HEK293 (cell line): ENCODE measurements around the gene ATP6V1B1.

Experiments used
- CTCF ChIA-PET: fragments of 350-600 bp; formaldehyde crosslinking; extraction: SDS; loops from one replicate; lab custom pipeline; 2021; ENCODE audit warnings: antibody characterized with exemption; lab: Yijun Ruan, JAX
- POLR2A ChIA-PET: fragments of 300-600 bp; formaldehyde crosslinking; extraction: SDS; loops from one replicate; lab custom pipeline; 2020; ENCODE audit warnings: antibody characterized with exemption, inconsistent platforms; lab: Yijun Ruan, JAX
- H3K27ac ChIP-seq: fragments of 200-500 bp; sonication (Bioruptor generic); 2 replicates; pipeline ENCODE4 v1.5.1; 2014; ENCODE audit warnings: low read depth, low read length, control low read depth, inconsistent platforms; ENCODE audit errors: extremely low read depth
- H3K36me3 ChIP-seq, 2 experiments: fragments of 200-500 bp in 1 of 2; sonication (Bioruptor generic) in 1 of 2; 1 replicate in 1 of 2; 2 replicates in 1 of 2; pipeline ENCODE4 v1.5.1; 2014 to 2017; ENCODE audit warnings: inconsistent platforms in 2 of 2, low read length in 2 of 2; ENCODE audit not compliant: control insufficient read depth in 2 of 2, insufficient read depth in 1 of 2
- H3K4me1 ChIP-seq: fragments of 200-500 bp; sonication (Bioruptor generic); 2 replicates; pipeline ENCODE4 v1.5.1; 2014; ENCODE audit warnings: mild to moderate bottlenecking, low read length, inconsistent platforms; ENCODE audit not compliant: control insufficient read depth, insufficient read depth
- H3K4me3 ChIP-seq: 2 replicates; pipeline ENCODE4 v1.5.1; 2011; ENCODE audit warnings: low read depth, mild to moderate bottlenecking, control low read depth, low read length, moderate library complexity
- H3K9me3 ChIP-seq: fragments of 200-500 bp; sonication (Bioruptor generic); 2 replicates; pipeline ENCODE4 v1.5.1; 2014; ENCODE audit warnings: low read depth, low read length, inconsistent platforms; ENCODE audit not compliant: control insufficient read depth, insufficient read depth
- EGR2 ChIP-seq: fragments of 450-650 bp; formaldehyde crosslinking; IDR thresholded peaks from 2 replicates; pipeline ENCODE4 v1.5.1; 2016; ENCODE audit warnings: low read depth, missing biosample characterization, missing genetic modification characterization
- GLI4 ChIP-seq: fragments of 450-650 bp; formaldehyde crosslinking; IDR thresholded peaks from 2 replicates; pipeline ENCODE4 v1.5.1; 2016; ENCODE audit warnings: missing biosample characterization, missing genetic modification characterization
- GLIS1 ChIP-seq: fragments of 450-650 bp; formaldehyde crosslinking; IDR thresholded peaks from 2 replicates; pipeline ENCODE4 v1.5.1; 2016; ENCODE audit warnings: missing biosample characterization, missing genetic modification characterization
- GLIS2 ChIP-seq: fragments of 450-650 bp; formaldehyde crosslinking; IDR thresholded peaks from 2 replicates; pipeline ENCODE4 v1.5.1; 2016; ENCODE audit warnings: missing biosample characterization, missing genetic modification characterization
- KLF16 ChIP-seq: fragments of 450-650 bp; formaldehyde crosslinking; IDR thresholded peaks from 2 replicates; pipeline ENCODE4 v1.5.1; 2017; ENCODE audit warnings: missing biosample characterization, missing genetic modification characterization
- PRDM1 ChIP-seq: fragments of 450-650 bp; formaldehyde crosslinking; IDR thresholded peaks from 2 replicates; pipeline ENCODE4; 2016; ENCODE audit warnings: missing biosample characterization, missing genetic modification characterization
- SCRT2 ChIP-seq: fragments of 450-650 bp; formaldehyde crosslinking; IDR thresholded peaks from 2 replicates; pipeline ENCODE4 v1.5.1; 2016; ENCODE audit warnings: missing biosample characterization, missing genetic modification characterization
- TCF7L2 ChIP-seq: IDR thresholded peaks from 2 replicates; pipeline ENCODE4 v1.6.1; 2011; ENCODE audit warnings: low read depth, mild to moderate bottlenecking, inconsistent platforms, low read length, moderate library complexity, borderline replicate concordance
- ZFP37 ChIP-seq: fragments of 450-650 bp; formaldehyde crosslinking; IDR thresholded peaks from 2 replicates; pipeline ENCODE4 v1.5.1; 2016; ENCODE audit warnings: missing biosample characterization, missing genetic modification characterization
- ZNF112 ChIP-seq: fragments of 450-650 bp; formaldehyde crosslinking; IDR thresholded peaks from 2 replicates; pipeline ENCODE4 v1.5.0; 2017; ENCODE audit warnings: missing biosample characterization, missing genetic modification characterization
- ZNF138 ChIP-seq: fragments of 450-650 bp; formaldehyde crosslinking; IDR thresholded peaks from 2 replicates; pipeline ENCODE4 v1.5.1; 2016; ENCODE audit warnings: missing biosample characterization, missing genetic modification characterization, borderline replicate concordance
- ZNF175 ChIP-seq: fragments of 450-650 bp; formaldehyde crosslinking; IDR thresholded peaks from 2 replicates; pipeline ENCODE4 v1.5.1; 2016; ENCODE audit warnings: missing biosample characterization, missing genetic modification characterization
- ZNF223 ChIP-seq: fragments of 450-650 bp; formaldehyde crosslinking; IDR thresholded peaks from 2 replicates; pipeline ENCODE4 v1.5.1; 2016; ENCODE audit warnings: missing biosample characterization, missing genetic modification characterization
- ZNF23 ChIP-seq: fragments of 450-650 bp; formaldehyde crosslinking; IDR thresholded peaks from 2 replicates; pipeline ENCODE4 v1.5.1; 2016; ENCODE audit warnings: missing biosample characterization, missing genetic modification characterization, borderline replicate concordance
- ZNF239 ChIP-seq: fragments of 450-650 bp; formaldehyde crosslinking; IDR thresholded peaks from 2 replicates; pipeline ENCODE4 v1.5.1; 2016; ENCODE audit warnings: missing biosample characterization, missing genetic modification characterization
- ZNF24 ChIP-seq: fragments of 450-650 bp; formaldehyde crosslinking; IDR thresholded peaks from 2 replicates; pipeline ENCODE4 v1.5.1; 2016; ENCODE audit warnings: missing biosample characterization, missing genetic modification characterization
- ZNF266 ChIP-seq: fragments of 450-650 bp; formaldehyde crosslinking; IDR thresholded peaks from 2 replicates; pipeline ENCODE4 v1.5.1; 2016; ENCODE audit warnings: missing biosample characterization, missing genetic modification characterization, low read depth
- ZNF391 ChIP-seq: fragments of 450-650 bp; formaldehyde crosslinking; IDR thresholded peaks from 2 replicates; pipeline ENCODE4 v1.5.1; 2016; ENCODE audit warnings: low read depth, missing biosample characterization, missing genetic modification characterization, borderline replicate concordance
- ZNF561 ChIP-seq: fragments of 450-650 bp; IDR thresholded peaks from 2 replicates; pipeline ENCODE4 v1.5.1; 2018; ENCODE audit warnings: missing biosample characterization, missing genetic modification characterization, borderline replicate concordance
- ZNF747 ChIP-seq: fragments of 450-650 bp; formaldehyde crosslinking; IDR thresholded peaks from 2 replicates; pipeline ENCODE4 v1.5.1; 2016; ENCODE audit warnings: missing biosample characterization, missing genetic modification characterization
- ZNF768 ChIP-seq: fragments of 450-650 bp; formaldehyde crosslinking; IDR thresholded peaks from 2 replicates; pipeline ENCODE4 v1.5.1; 2018; ENCODE audit warnings: missing biosample characterization, mild to moderate bottlenecking, missing genetic modification characterization
- ZNF837 ChIP-seq: fragments of 450-650 bp; formaldehyde crosslinking; IDR thresholded peaks from 2 replicates; pipeline ENCODE4 v1.5.1; 2016; ENCODE audit warnings: missing biosample characterization, missing genetic modification characterization
- TF ChIP-seq, protein P1 (sequence below): fragments of 450-650 bp; formaldehyde crosslinking; IDR thresholded peaks from 2 replicates; pipeline ENCODE4 v1.5.1; 2017; ENCODE audit warnings: missing biosample characterization, missing genetic modification characterization
- TF ChIP-seq, protein P2 (sequence below): fragments of 450-650 bp; formaldehyde crosslinking; optimal IDR thresholded peaks from 2 replicates; pipeline ENCODE3; 2016; ENCODE audit warnings: missing biosample characterization, mild to moderate bottlenecking, missing genetic modification characterization
- TF ChIP-seq, protein P3 (sequence below): fragments of 450-650 bp; formaldehyde crosslinking; conservative IDR thresholded peaks from 2 replicates; pipeline ENCODE4 v1.5.1; 2016; ENCODE audit warnings: low read depth, missing biosample characterization, missing genetic modification characterization
- TF ChIP-seq, protein P4 (sequence below): fragments of 450-650 bp; formaldehyde crosslinking; IDR thresholded peaks from 2 replicates; pipeline ENCODE4 v1.5.1; 2017; ENCODE audit warnings: missing biosample characterization, missing genetic modification characterization
- TF ChIP-seq, protein P5 (sequence below): fragments of 450-650 bp; formaldehyde crosslinking; IDR thresholded peaks from 2 replicates; pipeline ENCODE4 v1.5.1; 2016; ENCODE audit warnings: missing biosample characterization, missing genetic modification characterization

Gene ATP6V1B1

DNA sequence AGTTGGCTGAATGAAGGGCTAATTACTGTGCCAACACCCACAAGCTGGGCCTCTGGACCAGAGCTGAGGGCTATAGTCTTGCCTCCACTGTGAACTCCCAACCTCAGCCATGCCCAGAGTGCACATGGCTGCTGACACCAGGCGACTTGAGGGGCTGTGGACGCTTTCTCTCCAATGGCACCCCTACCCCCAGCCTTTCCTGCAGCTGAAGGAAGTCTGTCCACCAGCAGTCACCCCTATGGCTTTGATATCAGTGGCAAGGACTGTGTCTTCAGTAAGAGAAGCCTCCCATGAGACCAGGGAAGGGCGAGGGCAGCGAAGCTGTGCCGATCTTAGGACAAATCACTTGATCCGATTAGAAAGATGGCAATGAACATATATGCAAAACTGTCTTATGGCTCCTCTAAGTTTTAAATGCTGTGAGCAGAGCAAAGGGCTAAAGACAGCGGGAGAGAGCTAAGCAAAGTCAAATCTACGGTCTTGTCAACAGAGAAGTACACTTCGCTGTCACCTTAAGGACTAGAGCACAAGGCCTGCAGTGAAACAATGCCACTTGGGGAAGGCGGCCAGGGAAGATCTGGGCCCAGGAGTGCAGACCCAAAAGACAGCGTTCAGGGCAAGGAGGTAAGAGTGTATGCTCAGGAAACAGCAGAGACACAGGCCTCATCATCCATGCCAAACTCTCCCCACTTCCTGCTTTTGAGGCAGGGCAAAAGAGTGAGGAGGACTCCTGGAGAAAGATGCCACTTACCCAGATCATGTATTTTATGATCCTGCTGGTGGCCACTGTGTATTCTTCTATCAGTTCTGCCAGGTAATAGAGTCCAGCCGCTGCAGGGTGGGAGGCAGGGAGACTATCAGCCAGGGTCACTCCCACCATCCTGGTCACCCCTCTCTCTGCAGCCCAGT, 57.5 kb downstream of the ATP6V1B1 start (continued):
- TF ChIP-seq ZNF561 (tag by site-specific recombination) (no peak), ZNF23 (tag by site-specific recombination) (no peak), SCRT2 (no peak)

DNA sequence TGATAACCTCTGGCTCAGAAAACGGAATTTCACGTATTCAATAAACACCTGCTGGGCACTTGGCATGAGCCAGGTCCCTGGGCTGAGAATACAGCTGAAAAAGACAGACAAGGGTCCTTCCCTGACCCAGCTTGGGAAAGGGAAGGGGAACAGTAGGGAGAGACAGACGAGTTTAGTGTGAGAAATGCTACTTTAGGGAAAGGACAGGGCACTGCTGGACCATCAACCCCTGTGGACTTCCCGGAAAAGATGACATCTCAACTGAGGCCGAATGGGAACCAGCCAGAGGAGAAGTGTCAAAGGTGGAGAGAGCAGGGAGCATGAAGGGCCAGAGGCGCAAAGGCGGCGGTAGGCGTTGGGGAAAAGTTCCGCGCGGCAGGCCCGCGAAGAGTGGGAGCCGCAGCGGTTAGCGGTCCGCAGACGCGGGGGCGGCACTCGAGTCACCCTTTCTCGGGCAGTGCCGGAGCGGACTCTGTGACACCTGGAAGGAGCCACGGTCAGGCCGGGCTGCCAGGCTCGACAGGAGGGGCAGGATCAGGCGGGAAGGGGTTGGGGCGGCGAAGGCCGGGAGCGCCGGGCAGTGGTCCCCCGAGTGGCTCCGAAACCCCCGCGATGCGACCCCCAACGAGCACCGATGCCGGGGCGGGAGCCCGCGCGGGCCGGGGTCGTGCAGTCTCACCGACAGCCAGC, 58.5 kb downstream of the ATP6V1B1 start:
- Histone ChIP-seq H3K36me3 (peaks cover 0 to 32% of the 10 kb centered on the region in 2 experiments; a peak in 1 of 3 replicates), H3K9me3 (no peaks in the 10 kb centered on the region), H3K4me1 (no peaks in the 10 kb centered on the region), H3K4me3 (peak overlapping the region; percentile 97), H3K27ac (peak overlapping the region; percentile 28; the same call in 1 of the 2 replicates)
- ChIA-PET POLR2A (no interaction called here), CTCF (no interaction called here)
- no peak for TF ChIP-seq ZNF266 (tag by site-specific recombination)
- TF ChIP-seq ZNF175 (tag by site-specific recombination), result no peak
- TF ChIP-seq ZNF239 (tag by site-specific recombination), result no peak
- TF ChIP-seq, protein P1, sequence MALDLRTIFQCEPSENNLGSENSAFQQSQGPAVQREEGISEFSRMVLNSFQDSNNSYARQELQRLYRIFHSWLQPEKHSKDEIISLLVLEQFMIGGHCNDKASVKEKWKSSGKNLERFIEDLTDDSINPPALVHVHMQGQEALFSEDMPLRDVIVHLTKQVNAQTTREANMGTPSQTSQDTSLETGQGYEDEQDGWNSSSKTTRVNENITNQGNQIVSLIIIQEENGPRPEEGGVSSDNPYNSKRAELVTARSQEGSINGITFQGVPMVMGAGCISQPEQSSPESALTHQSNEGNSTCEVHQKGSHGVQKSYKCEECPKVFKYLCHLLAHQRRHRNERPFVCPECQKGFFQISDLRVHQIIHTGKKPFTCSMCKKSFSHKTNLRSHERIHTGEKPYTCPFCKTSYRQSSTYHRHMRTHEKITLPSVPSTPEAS (tag by site-specific recombination), result no peak
- TF ChIP-seq ZNF391 (tag by site-specific recombination), result 0 out of 2 replicates have a peak, but pooled peaks have one; percentile 54
- TF ChIP-seq, protein P2, sequence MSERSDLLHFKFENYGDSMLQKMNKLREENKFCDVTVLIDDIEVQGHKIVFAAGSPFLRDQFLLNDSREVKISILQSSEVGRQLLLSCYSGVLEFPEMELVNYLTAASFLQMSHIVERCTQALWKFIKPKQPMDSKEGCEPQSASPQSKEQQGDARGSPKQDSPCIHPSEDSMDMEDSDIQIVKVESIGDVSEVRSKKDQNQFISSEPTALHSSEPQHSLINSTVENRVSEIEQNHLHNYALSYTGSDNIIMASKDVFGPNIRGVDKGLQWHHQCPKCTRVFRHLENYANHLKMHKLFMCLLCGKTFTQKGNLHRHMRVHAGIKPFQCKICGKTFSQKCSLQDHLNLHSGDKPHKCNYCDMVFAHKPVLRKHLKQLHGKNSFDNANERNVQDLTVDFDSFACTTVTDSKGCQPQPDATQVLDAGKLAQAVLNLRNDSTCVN, result peak; percentile 64
- no peak for TF ChIP-seq ZNF138 (tag by site-specific recombination)
- TF ChIP-seq PRDM1 (tag by site-specific recombination), result no peak
- 0 out of 2 replicates have a peak, but pooled peaks have one; percentile 38 for TF ChIP-seq ZFP37 (tag by site-specific recombination)
- no peak for TF ChIP-seq ZNF768 (tag by site-specific recombination)
- TF ChIP-seq EGR2 (tag by site-specific recombination), result peak; percentile 81
- 0 out of 2 replicates have a peak, but pooled peaks have one; percentile 3 for TF ChIP-seq GLIS1
- TF ChIP-seq ZNF24 (tag by site-specific recombination), result no peak
- TF ChIP-seq KLF16 (tag by site-specific recombination), result peak; percentile 58; the same call in 1 of the 2 replicates
- no peak for TF ChIP-seq ZNF837 (tag by site-specific recombination)
- TF ChIP-seq TCF7L2, result no peak
- no peak for TF ChIP-seq ZNF112 (tag by site-specific recombination)
- no peak for TF ChIP-seq ZNF223
- TF ChIP-seq, protein P3, sequence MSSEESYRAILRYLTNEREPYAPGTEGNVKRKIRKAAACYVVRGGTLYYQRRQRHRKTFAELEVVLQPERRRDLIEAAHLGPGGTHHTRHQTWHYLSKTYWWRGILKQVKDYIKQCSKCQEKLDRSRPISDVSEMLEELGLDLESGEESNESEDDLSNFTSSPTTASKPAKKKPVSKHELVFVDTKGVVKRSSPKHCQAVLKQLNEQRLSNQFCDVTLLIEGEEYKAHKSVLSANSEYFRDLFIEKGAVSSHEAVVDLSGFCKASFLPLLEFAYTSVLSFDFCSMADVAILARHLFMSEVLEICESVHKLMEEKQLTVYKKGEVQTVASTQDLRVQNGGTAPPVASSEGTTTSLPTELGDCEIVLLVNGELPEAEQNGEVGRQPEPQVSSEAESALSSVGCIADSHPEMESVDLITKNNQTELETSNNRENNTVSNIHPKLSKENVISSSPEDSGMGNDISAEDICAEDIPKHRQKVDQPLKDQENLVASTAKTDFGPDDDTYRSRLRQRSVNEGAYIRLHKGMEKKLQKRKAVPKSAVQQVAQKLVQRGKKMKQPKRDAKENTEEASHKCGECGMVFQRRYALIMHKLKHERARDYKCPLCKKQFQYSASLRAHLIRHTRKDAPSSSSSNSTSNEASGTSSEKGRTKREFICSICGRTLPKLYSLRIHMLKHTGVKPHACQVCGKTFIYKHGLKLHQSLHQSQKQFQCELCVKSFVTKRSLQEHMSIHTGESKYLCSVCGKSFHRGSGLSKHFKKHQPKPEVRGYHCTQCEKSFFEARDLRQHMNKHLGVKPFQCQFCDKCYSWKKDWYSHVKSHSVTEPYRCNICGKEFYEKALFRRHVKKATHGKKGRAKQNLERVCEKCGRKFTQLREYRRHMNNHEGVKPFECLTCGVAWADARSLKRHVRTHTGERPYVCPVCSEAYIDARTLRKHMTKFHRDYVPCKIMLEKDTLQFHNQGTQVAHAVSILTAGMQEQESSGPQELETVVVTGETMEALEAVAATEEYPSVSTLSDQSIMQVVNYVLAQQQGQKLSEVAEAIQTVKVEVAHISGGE (tag by site-specific recombination), result 0 out of 2 replicates have a peak, but pooled peaks have one; percentile 42
- TF ChIP-seq, protein P4, sequence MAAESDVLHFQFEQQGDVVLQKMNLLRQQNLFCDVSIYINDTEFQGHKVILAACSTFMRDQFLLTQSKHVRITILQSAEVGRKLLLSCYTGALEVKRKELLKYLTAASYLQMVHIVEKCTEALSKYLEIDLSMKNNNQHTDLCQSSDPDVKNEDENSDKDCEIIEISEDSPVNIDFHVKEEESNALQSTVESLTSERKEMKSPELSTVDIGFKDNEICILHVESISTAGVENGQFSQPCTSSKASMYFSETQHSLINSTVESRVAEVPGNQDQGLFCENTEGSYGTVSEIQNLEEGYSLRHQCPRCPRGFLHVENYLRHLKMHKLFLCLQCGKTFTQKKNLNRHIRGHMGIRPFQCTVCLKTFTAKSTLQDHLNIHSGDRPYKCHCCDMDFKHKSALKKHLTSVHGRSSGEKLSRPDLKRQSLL (tag by site-specific recombination), result no peak
- TF ChIP-seq GLIS2 (tag by site-specific recombination), result peak; percentile 74
- TF ChIP-seq, protein P5, sequence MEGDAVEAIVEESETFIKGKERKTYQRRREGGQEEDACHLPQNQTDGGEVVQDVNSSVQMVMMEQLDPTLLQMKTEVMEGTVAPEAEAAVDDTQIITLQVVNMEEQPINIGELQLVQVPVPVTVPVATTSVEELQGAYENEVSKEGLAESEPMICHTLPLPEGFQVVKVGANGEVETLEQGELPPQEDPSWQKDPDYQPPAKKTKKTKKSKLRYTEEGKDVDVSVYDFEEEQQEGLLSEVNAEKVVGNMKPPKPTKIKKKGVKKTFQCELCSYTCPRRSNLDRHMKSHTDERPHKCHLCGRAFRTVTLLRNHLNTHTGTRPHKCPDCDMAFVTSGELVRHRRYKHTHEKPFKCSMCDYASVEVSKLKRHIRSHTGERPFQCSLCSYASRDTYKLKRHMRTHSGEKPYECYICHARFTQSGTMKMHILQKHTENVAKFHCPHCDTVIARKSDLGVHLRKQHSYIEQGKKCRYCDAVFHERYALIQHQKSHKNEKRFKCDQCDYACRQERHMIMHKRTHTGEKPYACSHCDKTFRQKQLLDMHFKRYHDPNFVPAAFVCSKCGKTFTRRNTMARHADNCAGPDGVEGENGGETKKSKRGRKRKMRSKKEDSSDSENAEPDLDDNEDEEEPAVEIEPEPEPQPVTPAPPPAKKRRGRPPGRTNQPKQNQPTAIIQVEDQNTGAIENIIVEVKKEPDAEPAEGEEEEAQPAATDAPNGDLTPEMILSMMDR (tag by site-specific recombination), result peak; percentile 19; the same call in 1 of the 2 replicates
- no peak for TF ChIP-seq GLI4
- TF ChIP-seq ZNF747 (tag by site-specific recombination), result no peak
